ENCODE measurements around the gene PARD3.
A peak's percentile ranks its signal among the peaks of the same experiment; 100 is the strongest.

Gene PARD3

DNA sequence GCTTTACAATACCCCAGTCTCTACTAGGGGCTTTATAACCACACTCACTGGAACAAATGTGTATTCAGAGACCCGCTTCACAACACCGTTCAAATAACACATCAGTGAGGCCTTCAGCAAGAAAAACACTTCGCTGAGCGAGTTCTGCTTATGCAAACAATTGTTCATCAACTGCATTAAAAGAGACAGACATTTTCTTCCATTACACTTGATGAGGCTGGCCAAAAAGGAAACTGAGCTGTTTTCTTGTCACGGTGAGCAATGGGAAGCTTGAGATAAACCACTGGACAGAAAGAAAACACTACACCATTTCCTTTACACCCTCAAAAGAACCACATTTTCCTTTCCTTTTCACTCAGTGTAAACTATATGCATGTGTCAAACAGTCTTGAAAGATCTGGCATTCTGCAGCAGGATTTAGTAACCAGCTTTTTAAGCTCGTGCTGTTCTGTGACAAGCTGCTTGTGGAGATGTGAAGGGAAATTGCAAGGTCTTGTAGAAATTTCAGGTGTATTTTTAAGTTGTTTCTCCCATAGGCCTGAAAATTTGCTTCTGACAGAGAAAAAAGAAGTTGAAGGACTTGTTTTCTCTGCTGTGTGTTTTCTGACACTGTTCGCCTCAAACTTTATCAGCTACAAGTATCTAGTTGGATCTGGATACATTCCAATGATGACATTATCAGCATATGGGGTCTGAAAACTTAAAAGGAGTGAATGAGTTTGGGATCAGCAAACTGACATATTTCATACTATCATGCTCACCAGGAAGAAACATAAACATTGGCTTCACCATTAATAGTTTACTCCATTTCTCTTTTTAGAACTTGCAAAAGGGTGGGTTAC, 693.1 kb downstream of the PARD3 start:
- no peak for DNase-seq (ENCODE audit: low spot score)

DNA sequence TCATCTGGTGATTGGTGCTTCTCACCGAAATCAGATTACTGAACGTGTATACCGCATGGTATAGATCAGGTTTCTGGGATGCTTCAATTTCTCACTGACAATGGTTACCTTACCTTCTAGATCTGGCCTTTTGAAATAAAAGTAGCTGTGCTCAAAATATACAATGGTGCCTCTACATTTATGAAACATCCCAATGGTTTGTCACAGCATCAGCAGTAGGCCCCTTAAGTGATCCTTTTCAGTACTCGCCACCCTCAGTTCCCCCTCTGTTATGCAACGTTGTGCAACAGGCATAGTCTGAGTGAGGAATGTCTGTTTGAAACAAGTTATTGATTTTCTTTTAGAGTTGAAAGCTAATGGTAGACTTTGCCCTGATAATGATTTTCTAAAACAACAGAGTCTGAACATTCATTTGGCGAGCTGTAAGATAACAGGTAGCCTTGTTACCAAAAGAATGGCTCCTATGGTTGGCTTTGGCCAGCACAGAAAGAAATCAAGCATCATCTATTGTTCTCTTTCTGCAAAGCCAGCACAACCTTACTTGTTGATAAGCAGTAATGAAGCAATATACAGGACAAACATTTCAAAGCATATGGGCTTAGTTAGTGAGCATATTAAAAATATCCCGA, 693.9 kb downstream of the PARD3 start:
- DNase-seq (ENCODE audit: low spot score): no peak

DNA sequence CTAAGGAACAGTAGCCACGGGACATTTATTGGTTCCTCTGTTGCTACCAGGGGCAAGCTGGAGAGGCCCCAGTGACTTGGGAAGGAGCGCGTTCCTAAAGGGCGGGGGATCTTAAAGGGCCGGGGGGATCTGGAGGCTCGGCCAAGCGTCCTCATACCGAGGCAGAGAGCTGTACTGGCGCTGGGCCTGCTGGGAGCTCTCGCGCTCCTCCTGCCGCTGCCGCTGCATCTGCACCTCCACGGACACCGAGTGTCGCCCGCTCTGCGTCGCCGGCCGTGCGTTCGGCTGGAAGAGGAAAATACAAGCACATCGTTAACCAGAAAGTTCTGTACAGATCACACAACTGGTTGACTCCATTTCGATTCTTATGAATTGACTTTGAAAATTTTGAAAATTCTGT, 695.6 kb downstream of the PARD3 start:
- DNase-seq (ENCODE audit: low spot score): no peak

DNA sequence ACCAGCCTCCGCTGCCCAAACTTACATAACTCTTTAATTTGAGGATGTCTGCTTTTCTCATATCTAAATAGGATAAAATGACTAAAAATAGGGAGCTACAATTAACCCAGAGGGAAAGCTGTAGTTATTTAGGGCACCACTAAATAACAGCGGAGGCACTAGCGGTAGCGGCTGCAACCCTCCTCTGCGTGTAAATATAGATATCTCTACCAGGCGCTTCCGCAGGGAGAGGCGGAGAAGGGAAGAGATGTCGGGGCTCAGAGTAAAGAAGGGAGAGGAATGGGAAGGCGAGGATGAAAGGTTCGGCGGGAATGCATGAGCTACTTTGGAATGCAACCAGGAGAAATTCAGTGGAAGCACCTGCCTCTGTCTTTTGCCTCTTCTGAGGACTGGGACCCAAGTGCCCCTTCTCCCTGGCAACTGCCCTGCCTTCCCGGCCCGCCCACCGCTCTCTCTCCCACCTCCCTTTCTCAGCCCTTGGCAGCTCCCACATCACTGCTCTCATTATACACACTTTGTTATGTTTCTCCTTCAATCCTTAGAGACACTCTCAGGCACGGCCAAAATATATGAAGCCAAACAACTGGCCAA, 698.3 kb downstream of the PARD3 start:
- no peak for DNase-seq (ENCODE audit: low spot score)

DNA sequence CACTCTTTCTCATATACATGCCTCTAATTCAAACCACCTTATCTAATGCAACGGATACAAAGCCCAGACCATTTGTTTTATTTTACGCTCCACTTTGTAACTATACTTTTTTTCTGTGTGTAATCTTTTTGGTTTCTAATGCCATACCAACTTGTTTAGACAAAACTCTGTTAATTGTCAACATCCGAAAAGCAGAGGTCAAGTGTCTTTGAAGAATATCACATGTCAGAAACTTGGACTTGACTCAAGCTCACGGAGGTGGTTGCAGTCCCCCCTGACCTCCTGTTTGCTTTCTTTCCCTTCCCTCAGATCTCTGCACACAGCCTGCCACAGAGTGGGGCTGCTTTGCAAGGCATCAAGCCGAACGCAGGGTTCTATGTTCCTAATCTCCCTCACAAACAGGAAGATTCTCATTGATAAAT, 698.9 kb downstream of the PARD3 start:
- no peak for DNase-seq (ENCODE audit: low spot score)

DNA sequence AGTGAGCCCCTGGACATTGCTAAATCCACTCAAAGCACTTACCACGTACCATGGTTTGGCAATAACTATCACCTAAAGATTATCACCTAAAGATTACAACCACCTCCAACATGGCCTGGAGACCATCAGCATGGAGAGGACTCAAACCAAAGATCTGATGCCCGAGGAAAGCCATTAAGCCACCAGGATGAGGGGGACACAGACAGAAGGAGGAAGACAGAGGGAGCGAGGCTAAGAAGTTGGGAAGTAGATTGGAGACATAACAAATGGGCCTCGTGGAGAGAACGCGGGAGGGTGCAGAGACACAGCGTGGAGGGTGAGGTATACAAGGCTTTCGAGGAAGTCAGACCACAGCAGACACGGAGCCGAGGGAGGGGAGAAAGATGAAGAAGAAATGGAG, 700.2 kb downstream of the PARD3 start:
- DNase-seq (ENCODE audit: low spot score): no peak

DNA sequence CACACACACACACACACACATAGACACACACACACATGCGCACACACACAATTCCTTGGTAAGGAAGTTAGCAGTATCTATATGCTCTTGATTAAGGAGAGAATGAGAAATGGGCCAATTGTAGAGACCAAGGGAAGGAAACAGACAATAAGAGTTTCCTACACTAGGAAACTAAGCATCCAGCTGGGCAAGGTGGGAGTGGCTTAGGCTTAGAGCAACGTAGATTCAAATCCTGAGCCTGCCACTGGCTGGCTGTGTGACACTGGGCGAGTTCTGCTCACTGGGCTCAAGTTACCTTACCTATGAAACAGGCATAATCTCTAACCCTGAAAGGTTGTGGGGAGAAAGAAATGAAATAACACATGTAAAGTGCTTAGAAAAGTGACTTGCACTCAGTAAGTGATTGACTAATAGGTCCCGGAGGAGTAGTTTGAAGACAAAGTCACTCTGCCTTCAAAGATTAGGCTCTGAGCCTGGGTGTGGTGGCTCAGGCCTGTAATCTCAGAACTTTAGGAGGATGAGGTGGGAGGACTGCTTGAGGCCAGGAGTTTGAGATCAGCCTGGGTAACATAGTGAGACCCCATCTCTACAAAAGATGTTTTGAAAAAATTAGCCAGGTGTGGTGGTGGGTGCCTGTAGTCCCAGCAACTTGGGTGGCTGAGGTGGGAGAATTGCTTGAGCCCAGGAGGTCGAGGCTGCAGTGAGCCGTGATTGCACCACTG, 701.4 kb downstream of the PARD3 start:
- no peak for DNase-seq (ENCODE audit: low spot score)

DNA sequence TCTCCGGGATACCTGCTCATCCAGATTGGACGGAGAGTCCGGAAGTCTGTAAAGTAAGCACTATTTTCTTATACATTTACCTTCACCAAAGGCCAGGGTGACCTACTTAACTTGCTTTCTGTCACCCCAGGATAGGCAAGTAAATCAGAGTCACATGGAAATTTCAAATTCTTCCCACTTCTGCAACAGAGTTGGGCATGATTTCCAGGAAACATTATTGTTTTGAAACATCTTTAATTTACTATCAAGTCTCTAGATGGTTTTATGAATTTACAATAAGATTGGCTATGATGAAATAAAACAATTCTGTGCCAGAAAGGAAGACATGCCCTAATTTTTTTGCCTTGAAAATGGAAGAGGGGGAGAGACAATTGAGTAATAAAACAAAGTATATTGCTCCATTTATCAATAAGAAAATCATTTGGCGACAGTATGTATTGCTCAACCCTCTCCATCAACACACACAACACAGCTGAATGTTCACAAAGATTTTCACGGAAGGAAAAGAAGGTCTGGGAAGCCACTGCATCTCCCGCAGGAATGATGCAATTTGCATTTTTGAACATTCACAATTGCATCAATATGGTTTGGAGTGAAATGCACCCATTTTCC, 702.8 kb downstream of the PARD3 start:
- DNase-seq (ENCODE audit: low spot score): peak; percentile 51

DNA sequence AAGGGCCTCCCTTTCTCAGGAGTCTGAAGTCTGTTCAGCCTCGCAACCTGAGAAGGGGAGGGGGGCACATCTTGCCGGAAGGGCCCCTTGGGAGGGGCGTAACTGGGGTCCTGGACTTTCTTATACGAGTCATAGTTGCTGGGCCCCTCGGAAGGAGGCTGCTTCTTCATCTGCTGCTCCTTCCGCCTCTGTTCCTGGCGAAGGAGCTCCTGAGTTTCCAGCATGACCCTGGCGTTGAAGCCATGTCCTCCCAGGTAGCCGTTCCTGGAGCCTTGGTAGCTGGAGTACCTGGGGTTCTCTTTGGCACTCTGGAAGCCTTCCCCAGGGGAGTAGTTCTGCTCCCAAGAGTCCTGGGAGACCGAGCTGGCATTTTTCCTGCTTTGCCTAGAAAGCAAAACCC, 703.9 kb downstream of the PARD3 start:
- no peak for DNase-seq (ENCODE audit: low spot score)

DNA sequence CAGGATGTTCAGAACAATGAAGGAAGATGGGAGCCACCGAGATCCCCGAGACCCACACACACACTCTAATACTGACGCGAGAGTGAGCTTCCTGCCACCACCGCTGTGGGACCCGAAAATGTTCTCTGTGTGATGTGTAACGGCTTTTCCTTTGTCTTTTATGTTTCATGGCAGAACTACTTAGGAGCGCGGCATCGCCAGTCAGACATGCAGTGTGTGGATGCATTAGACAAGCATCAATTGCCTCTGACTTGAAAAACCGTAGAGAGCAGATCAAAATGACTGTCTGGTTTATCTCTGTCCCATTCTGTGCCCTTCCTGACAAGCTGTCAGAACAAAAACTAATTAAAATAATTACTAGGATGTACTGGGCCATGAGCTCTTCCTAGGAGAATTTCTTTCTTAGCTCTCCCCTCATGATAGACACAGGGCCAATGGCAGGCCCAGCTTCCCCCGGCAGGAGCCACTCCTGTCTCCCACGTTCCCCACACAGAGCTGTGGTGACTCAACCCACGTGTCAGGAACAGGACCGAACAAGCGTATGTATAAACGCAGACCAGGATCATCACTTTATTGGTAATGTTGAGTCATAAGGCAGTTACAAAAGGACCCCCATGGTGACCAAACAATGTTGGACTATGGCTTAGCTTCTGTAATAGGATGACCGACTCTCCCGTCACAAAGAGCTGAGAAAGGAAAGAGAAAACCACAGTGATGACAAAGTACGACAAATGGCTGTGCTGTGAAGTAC, 705.0 kb downstream of the PARD3 start:
- DNase-seq (ENCODE audit: low spot score): no peak

DNA sequence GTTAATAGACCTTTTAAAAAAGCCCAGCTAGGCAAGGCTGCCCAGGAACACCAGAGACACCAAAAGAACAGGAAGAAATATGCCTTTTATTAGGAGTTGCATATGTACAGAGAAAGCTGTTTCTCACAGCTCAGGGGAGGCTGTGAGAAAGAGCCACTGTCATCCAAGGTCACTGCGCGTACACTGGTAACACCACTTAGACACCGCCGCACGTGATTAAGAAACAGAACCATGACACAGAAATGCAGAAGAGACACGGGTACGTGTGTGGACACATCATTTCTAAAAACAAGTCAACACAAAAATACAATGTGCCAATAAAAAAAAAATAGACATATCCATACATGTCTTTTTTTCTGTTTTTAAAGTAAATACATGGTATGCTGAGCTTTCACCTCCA, 705.6 kb downstream of the PARD3 start:
- no peak for DNase-seq (ENCODE audit: low spot score)

DNA sequence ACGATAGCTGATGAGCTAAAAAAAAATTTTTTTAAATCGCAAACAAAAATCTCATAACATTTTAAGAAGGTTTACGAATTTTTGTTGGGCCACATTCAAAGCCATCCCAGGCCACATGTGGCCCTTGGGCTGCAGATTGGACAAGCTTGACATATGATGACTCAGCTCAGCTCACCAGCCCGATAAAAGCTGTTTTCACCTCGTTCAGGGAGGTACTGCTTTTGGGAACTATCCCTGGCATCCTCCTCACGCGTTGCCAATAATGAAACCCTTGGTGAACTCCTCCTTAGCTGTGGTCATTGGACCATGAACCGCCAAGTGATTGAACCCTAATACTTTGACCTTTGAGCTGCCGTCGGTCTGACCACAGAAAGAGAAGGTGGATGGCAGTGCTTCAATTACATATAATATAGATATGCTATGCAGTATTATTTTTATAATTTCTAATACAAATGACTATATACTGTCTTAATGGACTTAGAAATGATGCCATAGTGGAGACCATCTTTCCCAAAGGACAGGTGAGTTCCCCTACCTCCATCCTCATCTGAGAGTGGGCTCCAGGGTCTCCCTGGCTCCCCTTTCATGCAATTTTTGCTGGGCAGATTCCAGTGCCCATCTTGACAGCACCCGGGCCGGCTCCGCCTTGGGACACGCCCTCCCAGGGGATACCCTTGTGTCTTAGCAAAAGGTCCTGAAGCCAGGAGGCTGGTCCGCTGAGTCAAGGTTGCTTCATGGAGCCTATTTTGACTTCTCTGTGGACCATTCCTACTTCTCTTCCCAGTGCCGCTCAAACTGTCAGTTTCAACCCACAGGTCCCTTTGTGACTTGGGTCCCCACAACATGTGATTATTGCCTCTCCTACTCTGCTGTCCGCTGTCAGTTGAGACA, 707.2 kb downstream of the PARD3 start:
- no peak for DNase-seq (ENCODE audit: low spot score)

DNA sequence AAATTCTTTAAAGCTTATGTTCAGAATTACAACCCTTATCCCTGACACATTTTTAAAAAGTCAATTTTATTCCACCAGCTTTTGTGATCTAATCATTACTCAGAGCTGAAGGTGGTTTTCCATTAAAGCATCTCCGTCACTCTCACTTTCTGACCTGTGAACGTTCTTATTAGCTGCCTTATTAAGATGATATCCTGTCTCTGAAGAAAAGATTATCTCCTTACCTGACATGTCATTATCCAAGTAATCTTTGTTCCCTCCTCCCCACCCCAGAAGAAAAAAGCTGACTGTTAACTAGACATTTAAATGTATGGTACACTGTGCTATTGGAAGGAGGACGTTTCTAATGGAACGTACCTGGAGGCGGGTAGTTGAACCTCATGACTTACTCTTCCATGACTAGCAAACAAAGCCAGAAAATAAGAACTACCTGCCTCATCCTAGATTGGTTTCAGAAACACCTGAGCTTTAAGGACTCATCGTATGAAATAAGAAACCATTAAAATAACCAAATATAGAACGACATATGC, 708.7 kb downstream of the PARD3 start:
- no peak for DNase-seq (ENCODE audit: low spot score)

DNA sequence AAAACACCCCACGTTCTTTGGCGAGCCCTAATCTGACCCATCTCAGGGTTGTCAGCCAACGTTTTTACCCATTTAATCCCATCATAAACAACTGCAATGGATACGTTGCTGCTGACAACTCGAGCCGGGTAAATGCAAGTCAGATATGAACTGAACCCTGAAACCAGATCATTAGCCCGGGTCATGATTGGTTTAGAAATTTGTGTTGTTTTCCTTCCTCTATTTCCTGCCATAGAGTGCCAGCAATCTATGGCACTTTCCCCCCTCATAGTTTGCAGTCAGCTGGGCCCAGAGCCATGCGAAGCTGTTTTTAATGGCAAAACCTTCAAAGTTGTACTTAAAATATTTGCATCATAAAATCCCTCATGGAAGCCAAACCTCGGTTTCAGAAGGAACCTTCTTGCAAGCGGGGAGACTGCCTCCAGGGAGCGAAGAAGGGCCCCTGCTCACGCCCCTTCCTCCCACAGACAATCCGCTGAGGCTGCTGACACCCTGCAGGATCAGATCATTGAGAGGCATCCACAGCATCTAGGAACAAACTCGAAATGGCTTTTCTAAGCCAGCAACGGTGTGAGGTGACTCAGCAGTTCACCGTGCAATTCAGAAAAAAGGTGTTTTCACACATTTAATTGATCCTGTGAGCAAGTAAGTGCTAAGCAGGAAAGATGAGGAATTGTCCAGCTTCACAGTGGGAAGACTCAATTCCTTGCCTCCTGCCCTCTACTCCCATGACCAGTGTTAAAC, 710.1 kb downstream of the PARD3 start:
- no peak for DNase-seq (ENCODE audit: low spot score)

DNA sequence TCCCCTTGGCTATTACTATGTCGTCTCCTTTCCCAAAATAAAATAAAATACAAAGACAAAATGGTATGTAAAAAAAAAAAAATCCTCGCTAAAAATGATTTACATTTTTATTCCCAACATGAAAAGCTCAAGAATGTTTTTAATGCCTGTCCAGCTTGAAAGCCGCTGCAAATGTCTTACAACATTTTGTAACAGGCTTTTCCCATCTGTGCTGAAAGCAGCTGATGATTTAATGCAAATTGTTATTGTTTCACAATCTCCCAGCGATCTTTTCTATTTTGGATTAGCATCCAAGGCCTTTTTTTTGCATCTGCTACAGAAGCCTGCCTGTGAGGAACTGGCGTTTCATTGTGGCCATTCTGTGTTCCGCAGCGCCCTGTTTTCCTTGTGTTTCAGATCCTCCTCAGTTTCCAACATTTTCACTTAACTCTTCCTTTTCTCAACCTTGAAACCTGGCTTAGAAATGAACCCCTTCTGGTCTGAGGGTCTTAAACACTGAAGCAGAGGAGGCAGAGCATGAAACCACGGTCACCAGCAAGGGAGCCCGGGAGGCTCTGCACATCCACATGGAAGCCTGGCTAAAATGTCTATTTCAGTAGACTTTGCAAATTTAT, 712.1 kb downstream of the PARD3 start:
- peak; percentile 81 for DNase-seq (ENCODE audit: low spot score)

DNA sequence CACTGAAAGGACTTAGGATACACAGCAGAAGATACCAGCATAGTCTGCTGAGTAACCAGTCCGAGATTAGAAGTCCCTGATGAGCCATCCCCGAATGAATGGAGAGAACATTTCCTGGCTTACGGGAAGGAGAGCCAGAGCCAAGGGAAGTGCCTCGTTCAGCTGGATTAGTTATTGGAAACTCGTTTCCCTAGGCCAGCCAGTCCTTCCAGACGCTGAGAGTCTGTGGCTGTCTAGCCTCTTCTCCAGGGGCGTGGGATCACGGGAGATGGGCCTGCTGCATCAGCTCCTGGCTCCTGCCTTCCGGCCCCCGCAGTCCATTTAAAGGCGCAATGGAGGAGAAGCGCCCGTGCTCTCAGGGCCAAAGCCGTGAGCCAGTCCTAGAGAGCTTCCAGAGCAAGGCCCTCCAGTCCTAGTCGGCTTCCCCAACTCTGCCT, 712.8 kb downstream of the PARD3 start:
- peak; percentile 85 for DNase-seq (ENCODE audit: low spot score)

DNA sequence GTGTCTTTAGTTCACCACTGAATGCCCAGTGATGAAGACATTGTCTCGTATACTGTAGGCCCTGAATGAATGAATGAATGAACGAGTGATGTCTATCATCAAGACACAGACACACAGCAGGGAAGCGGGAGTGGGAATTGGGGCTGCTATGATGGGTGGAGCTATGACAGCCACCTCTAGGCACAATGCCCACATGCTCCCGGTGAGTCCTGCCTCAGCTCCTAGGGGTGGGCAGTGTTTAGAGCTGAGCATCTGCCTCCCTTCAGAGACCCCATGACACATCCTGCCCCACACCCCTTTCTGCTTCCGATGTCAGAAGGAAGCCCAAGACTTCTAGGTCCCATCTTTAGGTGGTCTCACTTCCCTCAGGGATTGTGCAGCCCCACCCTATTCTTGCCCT, 714.1 kb downstream of the PARD3 start:
- no peak for DNase-seq (ENCODE audit: low spot score)

DNA sequence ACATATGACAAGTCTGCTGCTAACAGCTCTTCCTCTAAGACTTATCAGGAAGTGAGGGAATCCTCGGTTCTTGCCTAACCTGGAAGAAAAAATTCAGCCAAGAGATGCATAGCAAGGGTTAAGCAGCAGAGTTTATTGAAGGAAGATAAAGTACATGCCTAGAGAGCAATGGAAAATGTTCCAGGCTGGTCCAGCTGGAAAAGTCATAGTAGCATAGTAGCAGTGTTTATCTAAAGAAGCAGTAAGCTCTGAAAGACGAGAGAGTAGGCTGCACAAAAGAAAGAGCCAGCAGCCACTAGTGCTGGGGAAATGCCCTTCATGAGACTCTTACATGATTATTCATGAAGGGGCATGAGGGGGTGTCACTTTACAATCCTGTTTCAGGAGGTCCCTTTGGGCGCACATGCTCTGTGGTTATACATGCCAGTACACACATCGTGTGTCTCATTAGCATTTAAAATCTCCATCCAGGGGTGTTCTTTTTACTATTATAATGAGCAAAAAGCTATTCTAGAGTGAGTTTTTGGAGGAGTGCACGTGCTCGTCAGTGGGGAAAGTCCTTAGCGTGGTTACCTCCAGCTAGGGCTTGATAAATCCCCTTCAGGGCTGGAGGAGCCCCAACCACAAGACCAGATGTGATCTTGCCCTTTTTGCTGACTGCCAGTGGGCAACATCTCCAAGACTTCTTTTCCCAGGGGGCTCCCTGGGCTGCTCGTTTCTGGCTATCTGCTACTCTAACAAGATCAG, 716.1 kb downstream of the PARD3 start:
- DNase-seq (ENCODE audit: low spot score): no peak

Data from GM03348 (cell line).